Spinal cord (tissue), 10 donors: ENCODE measurements around the gene PM20D2. TPM values are rescaled to one million over a fixed set of nuclear protein-coding genes. Genes with fewer than 3 reads are reported as not detected.
"Not testable (repeated sequence)": the region's sequence is repeated elsewhere in the genome, so short reads cannot be mapped to it uniquely, and the experiment has no call there.

Experiments used
- DNase-seq, 6 donors: peaks; one replicate each; pipeline versions ENCODE4 v3.0.0 to v3.0.0-alpha.2; 2013 to 2015; ENCODE audit warnings: low spot score in 6 of 6, low read depth in 4 of 6
- H3K27ac ChIP-seq: one replicate; pipeline ENCODE4 v1.5.1; 2013; ENCODE audit warnings: low read depth, low read length, control low read depth
- H3K27me3 ChIP-seq: one replicate; pipeline ENCODE4 v1.6.1; 2013; ENCODE audit warnings: low read length; ENCODE audit not compliant: control insufficient read depth, insufficient read depth
- H3K36me3 ChIP-seq: one replicate; pipeline ENCODE4 v1.6.1; 2013; ENCODE audit warnings: low read length; ENCODE audit not compliant: control insufficient read depth, insufficient read depth
- H3K4me1 ChIP-seq: one replicate; pipeline ENCODE4 v1.6.1; 2013; ENCODE audit warnings: low read length; ENCODE audit not compliant: control insufficient read depth, insufficient read depth
- H3K4me3 ChIP-seq: one replicate; pipeline ENCODE4 v1.5.1; 2013; ENCODE audit warnings: low read depth, low read length, control low read depth
- H3K9me3 ChIP-seq: one replicate; pipeline ENCODE4 v1.6.1; 2013; ENCODE audit warnings: low read length; ENCODE audit not compliant: control insufficient read depth, insufficient read depth
- WGBS: methylation state at CpG from one replicate; pipeline ENCODE4 v1.1.5; 2013; ENCODE audit warnings: missing lambda C conversion rate; ENCODE audit not compliant: insufficient coverage; 5-methylcytosine and 5-hydroxymethylcytosine counted together
- polyA plus RNA-seq, 2 donors: library from polyadenylated mRNA; unstranded; fragments of 120-200 nt; gene quantifications; one replicate each; pipeline ENCODE4 v1.2.1, GENCODE V29; 2013; ENCODE audit not compliant: insufficient read length in 2 of 2
- total RNA-seq, 2 donors: library from RNA; depleted of rRNA in 1 of 2; stranded (reverse); fragments of 120-200 nt in 1 of 2; fragments of >200 nt in 1 of 2; gene quantifications; one replicate each; pipeline versions ENCODE4 v1.2.3 to v1.2.4, GENCODE V29; 2013 to 2014
- donor health status: healthy.

Gene PM20D2
- total and polyA plus RNA-seq, 4 donors = 12.3 to 20.9 (median 16.7) TPM

- 100% methylated on average over 1 of the region's 4 CpGs for WGBS
- H3K4me3 ChIP-seq = no peak overlapping the region
- no peak for DNase-seq
- H3K36me3 ChIP-seq = no peaks in the 10 kb centered on the region
- H3K4me1 ChIP-seq = peaks cover 15% of the 10 kb centered on the region
- no peaks in the 10 kb centered on the region for H3K27me3 ChIP-seq
- H3K27ac ChIP-seq = no peak overlapping the region
- H3K9me3 ChIP-seq = no peaks in the 10 kb centered on the region
Measured at GRCh38 chr6:89120371-89120770, 25.5 kb upstream of the PM20D2 start.

DNA sequence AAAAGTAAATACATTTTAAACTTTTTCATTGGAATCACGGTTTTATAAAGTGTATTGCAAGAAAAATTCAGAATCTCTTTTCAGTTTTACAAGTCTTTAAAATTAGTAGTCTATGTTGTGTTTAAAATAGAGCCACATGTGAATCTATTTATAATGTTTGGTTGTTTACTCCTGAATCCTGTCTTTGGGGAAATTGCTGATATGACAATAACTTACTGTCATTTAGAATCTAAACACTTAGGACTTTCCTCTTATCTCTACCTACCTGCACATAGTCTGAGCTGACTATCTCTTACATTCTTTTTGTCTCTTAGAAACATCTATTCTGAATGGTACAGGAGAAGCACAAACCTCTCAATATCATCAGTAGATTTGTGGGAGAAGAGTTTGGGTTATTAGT is 23.9 kb upstream of the PM20D2 start:
- H3K27ac ChIP-seq = no peak overlapping the region
- no peak for DNase-seq
- H3K9me3 ChIP-seq = no peaks in the 10 kb centered on the region
- no peaks in the 10 kb centered on the region for H3K27me3 ChIP-seq
- no CpG with 5 or more reads among the region's 1 CpG for WGBS
- H3K4me1 ChIP-seq = peaks cover 10% of the 10 kb centered on the region
- H3K36me3 ChIP-seq = no peaks in the 10 kb centered on the region
- H3K4me3 ChIP-seq = no peak overlapping the region

GRCh38 chr6:89122625-89123024 is 23.2 kb upstream of the PM20D2 start:
- Histone ChIP-seq H3K4me1 (peaks cover 10% of the 10 kb centered on the region), H3K27me3 (no peaks in the 10 kb centered on the region), H3K36me3 (no peaks in the 10 kb centered on the region), H3K9me3 (peaks cover 2% of the 10 kb centered on the region), H3K4me3 (no peak overlapping the region), H3K27ac (no peak overlapping the region)
- DNase-seq = peak in 2 of 6 donors; percentile 51 to 77

- H3K36me3 ChIP-seq, H3K4me3 ChIP-seq, H3K9me3 ChIP-seq, H3K27ac ChIP-seq, DNase-seq, H3K4me1 ChIP-seq, H3K27me3 ChIP-seq: not testable (repeated sequence)
- WGBS = 100% methylated on average over 2 of the region's 2 CpGs
Measured at GRCh38 chr6:89128256-89128671, 17.6 kb upstream of the PM20D2 start.

- H3K27me3 ChIP-seq = no peaks in the 10 kb centered on the region
- H3K9me3 ChIP-seq = peaks cover 2% of the 10 kb centered on the region
- no peak overlapping the region for H3K27ac ChIP-seq
- H3K4me3 ChIP-seq = no peak overlapping the region
- no peak for DNase-seq
- no peaks in the 10 kb centered on the region for H3K4me1 ChIP-seq
- 100% methylated on average over 2 of the region's 3 CpGs for WGBS
- no peaks in the 10 kb centered on the region for H3K36me3 ChIP-seq
Measured at GRCh38 chr6:89131599-89131998, 14.3 kb upstream of the PM20D2 start.

DNA sequence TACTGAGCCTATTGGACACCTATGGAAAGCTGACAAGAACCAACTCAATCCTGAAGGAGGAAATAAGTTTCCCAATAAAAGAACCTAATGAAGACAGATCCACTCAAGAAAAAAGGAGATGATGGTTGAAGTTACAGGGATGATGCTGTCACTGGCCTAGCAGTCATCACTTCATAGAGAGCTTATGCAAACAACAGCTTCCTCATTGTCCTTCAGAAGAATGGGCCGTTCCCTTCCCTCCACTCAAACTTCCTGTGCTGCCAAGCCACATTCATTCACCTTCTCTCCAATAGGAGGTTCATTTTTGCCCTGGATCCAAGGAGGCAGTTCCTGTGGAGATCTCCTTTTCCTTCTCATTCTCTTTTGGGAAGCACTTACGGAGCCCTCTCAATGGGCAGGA is 13.8 kb upstream of the PM20D2 start:
- H3K4me1 ChIP-seq = no peaks in the 10 kb centered on the region
- H3K9me3 ChIP-seq = peaks cover 2% of the 10 kb centered on the region
- no peak overlapping the region for H3K4me3 ChIP-seq
- no CpG with 5 or more reads among the region's 2 CpGs for WGBS
- DNase-seq = no peak
- H3K27me3 ChIP-seq = no peaks in the 10 kb centered on the region
- no peak overlapping the region for H3K27ac ChIP-seq
- H3K36me3 ChIP-seq = no peaks in the 10 kb centered on the region

- 73% methylated on average over 7 of the region's 9 CpGs for WGBS
- Histone ChIP-seq H3K4me3 (no peak overlapping the region), H3K27ac (no peak overlapping the region), H3K27me3 (no peaks in the 10 kb centered on the region), H3K36me3 (no peaks in the 10 kb centered on the region), H3K4me1 (no peaks in the 10 kb centered on the region), H3K9me3 (no peaks in the 10 kb centered on the region)
- no peak for DNase-seq
Measured at GRCh38 chr6:89133981-89134380, 11.9 kb upstream of the PM20D2 start.

- Histone ChIP-seq H3K4me1 (no peaks in the 10 kb centered on the region), H3K27me3 (no peaks in the 10 kb centered on the region), H3K9me3 (no peaks in the 10 kb centered on the region), H3K4me3 (no peak overlapping the region), H3K27ac (no peak overlapping the region), H3K36me3 (no peaks in the 10 kb centered on the region)
- no peak for DNase-seq
- 55% methylated on average over 2 of the region's 3 CpGs for WGBS
Measured at GRCh38 chr6:89134723-89135122, 11.1 kb upstream of the PM20D2 start.

DNA sequence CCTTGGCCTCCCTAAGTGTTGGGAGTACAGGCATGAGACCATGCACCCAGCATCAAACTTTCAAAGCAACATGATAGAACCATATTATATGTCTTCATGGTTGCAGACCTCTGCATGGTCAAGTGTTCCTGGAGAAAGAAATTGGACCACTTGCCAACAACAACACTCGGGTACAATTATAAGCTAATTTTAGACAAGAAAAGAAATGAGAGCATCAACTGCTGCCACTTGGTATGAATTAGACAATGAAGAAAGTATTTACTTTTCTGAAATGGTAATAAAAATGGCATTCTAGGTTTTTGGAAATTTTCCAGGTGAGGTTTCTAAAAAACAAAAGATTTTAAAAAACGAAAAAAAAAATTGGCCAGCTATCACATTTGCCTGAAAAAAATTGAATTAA is 7.7 kb upstream of the PM20D2 start:
- WGBS = no CpG with 5 or more reads among the region's 2 CpGs
- no peaks in the 10 kb centered on the region for H3K27me3 ChIP-seq

GRCh38 chr6:89139509-89140346 is 6.1 kb upstream of the PM20D2 start:
- Histone ChIP-seq H3K27ac (no peak overlapping the region), H3K36me3 (peaks cover 4% of the 10 kb centered on the region), H3K9me3 (no peaks in the 10 kb centered on the region), H3K27me3 (no peaks in the 10 kb centered on the region), H3K4me3 (no peak overlapping the region), H3K4me1 (no peaks in the 10 kb centered on the region)
- DNase-seq = no peak
- 81% methylated on average over 3 of the region's 5 CpGs for WGBS

More for the DNA sequence above, 7.7 kb upstream of the PM20D2 start:
- Histone ChIP-seq H3K4me1 (no peaks in the 10 kb centered on the region), H3K4me3 (no peak overlapping the region), H3K36me3 (peaks cover 4% of the 10 kb centered on the region), H3K9me3 (no peaks in the 10 kb centered on the region), H3K27ac (no peak overlapping the region)
- no peak for DNase-seq
